Measurements from ENCODE around the gene SCAMP2. TPM values are rescaled to one million over a fixed set of nuclear protein-coding genes. Genes with fewer than 3 reads are reported as not detected.

Gene SCAMP2
- polyA plus RNA-seq, 3 donors = 124 to 158 (median 124) TPM

GRCh38 chr15:74857671-74858368, 15.3 kb downstream of the SCAMP2 start:
- H3K36me3 Mint-ChIP-seq = peaks cover 28 to 50% of the 10 kb centered on the region in 2 donors
- H3K4me2 ChIP-seq (replicated peaks; ENCODE audit: extremely low read depth, low read length, poor library complexity, severe bottlenecking) = no peak overlapping the region
- TF ChIP-seq CTCF (IDR thresholded peaks at IDR 0.05) = no peak
- no peak overlapping the region for H3K4me3 Mint-ChIP-seq
- peaks cover 32% of the 10 kb centered on the region for H3K4me1 Mint-ChIP-seq
- DNase-seq = no peak
- H3K27ac ChIP-seq (ENCODE audit: low read depth in 1 of 2, low read length in 2 of 2) = peak overlapping the region in 1 of 2 donors; percentile 42
- peaks cover 30 to 41% of the 10 kb centered on the region in 2 donors for H3K36me3 ChIP-seq (replicated peaks in 1 of 2; ENCODE audit: control insufficient read depth in 1 of 2, insufficient read depth in 2 of 2, low read length in 2 of 2)
- H3K9ac ChIP-seq (ENCODE audit: insufficient read depth, low read length, poor library complexity, severe bottlenecking) = no peak overlapping the region
- H3K79me2 ChIP-seq (ENCODE audit: insufficient read depth, low read length) = peaks cover 86% of the 10 kb centered on the region
- H3K9me3 Mint-ChIP-seq = no peaks in the 10 kb centered on the region
- H3K27me3 Mint-ChIP-seq (ENCODE audit: low read depth in 3 of 3) = no peaks in the 10 kb centered on the region
- peaks cover 99% of the 10 kb centered on the region for H4K20me1 ChIP-seq (ENCODE audit: insufficient read depth, low read length)
- H3K27ac Mint-ChIP-seq = peak overlapping the region in 5 of 7 donors; percentile 30 to 78 (median 53)
- H2AFZ ChIP-seq (ENCODE audit: insufficient read depth, low read depth, low read length, poor library complexity, severe bottlenecking) = no peak overlapping the region
- H3K4me3 ChIP-seq (replicated peaks in 1 of 3; ENCODE audit: low read depth in 2 of 3, low read length in 3 of 3) = no peak overlapping the region
- intact Hi-C loops (cut with micrococcal nuclease) = no loop called here
- H3K9me3 ChIP-seq (replicated peaks in 1 of 2; ENCODE audit: control insufficient read depth in 1 of 2, insufficient read depth in 1 of 2, low read length in 2 of 2) = no peaks in the 10 kb centered on the region
- H3K27me3 ChIP-seq (ENCODE audit: control insufficient read depth in 2 of 2, insufficient read depth in 2 of 2, low read length in 2 of 2) = no peaks in the 10 kb centered on the region
- H3K4me1 ChIP-seq (ENCODE audit: control insufficient read depth in 1 of 2, insufficient read depth in 2 of 2, low read length in 2 of 2) = peaks cover 4 to 14% of the 10 kb centered on the region in 2 donors
- WGBS (ENCODE audit: insufficient coverage) = 97% methylated on average over 6 of the region's 9 CpGs

- Histone ChIP-seq H3K4me1 (ENCODE audit: control insufficient read depth in 1 of 2, insufficient read depth in 2 of 2, low read length in 2 of 2) (peaks cover 4 to 14% of the 10 kb centered on the region in 2 donors), H3K9me3 (replicated peaks in 1 of 2; ENCODE audit: control insufficient read depth in 1 of 2, insufficient read depth in 1 of 2, low read length in 2 of 2) (no peaks in the 10 kb centered on the region), H3K27ac (ENCODE audit: low read depth in 1 of 2, low read length in 2 of 2) (peak overlapping the region in 1 of 2 donors; percentile 42), H3K79me2 (ENCODE audit: insufficient read depth, low read length) (peaks cover 83% of the 10 kb centered on the region), H3K4me3 (replicated peaks in 1 of 3; ENCODE audit: low read depth in 2 of 3, low read length in 3 of 3) (no peak overlapping the region), H3K36me3 (replicated peaks in 1 of 2; ENCODE audit: control insufficient read depth in 1 of 2, insufficient read depth in 2 of 2, low read length in 2 of 2) (peaks cover 36 to 48% of the 10 kb centered on the region in 2 donors), H3K27me3 (ENCODE audit: control insufficient read depth in 2 of 2, insufficient read depth in 2 of 2, low read length in 2 of 2) (no peaks in the 10 kb centered on the region), H2AFZ (ENCODE audit: insufficient read depth, low read depth, low read length, poor library complexity, severe bottlenecking) (no peak overlapping the region), H4K20me1 (ENCODE audit: insufficient read depth, low read length) (peaks cover 99% of the 10 kb centered on the region), H3K9ac (ENCODE audit: insufficient read depth, low read length, poor library complexity, severe bottlenecking) (no peak overlapping the region), H3K4me2 (replicated peaks; ENCODE audit: extremely low read depth, low read length, poor library complexity, severe bottlenecking) (no peak overlapping the region)
- intact Hi-C loops (cut with micrococcal nuclease) = no loop called here
- H3K4me3 Mint-ChIP-seq = no peak overlapping the region
- peaks cover 34 to 56% of the 10 kb centered on the region in 2 donors for H3K36me3 Mint-ChIP-seq
- H3K9me3 Mint-ChIP-seq = no peaks in the 10 kb centered on the region
- TF ChIP-seq CTCF (IDR thresholded peaks at IDR 0.05) = no peak
- no peaks in the 10 kb centered on the region for H3K27me3 Mint-ChIP-seq (ENCODE audit: low read depth in 3 of 3)
- DNase-seq = no peak
- 63% methylated on average over 2 of the region's 5 CpGs for WGBS (ENCODE audit: insufficient coverage)
- H3K4me1 Mint-ChIP-seq = peaks cover 32% of the 10 kb centered on the region
- peak overlapping the region in 4 of 7 donors; percentile 30 to 78 (median 49) for H3K27ac Mint-ChIP-seq
Observed at GRCh38 chr15:74857082-74857655, 16.0 kb downstream of the SCAMP2 start.

Data from CD14-positive monocyte (primary cell).